Measurements from ENCODE around the gene SLC35F1.
"Not testable (repeated sequence)": the region's sequence is repeated elsewhere in the genome, so short reads cannot be mapped to it uniquely, and the experiment has no call there.

The SLC35F1 gene

GRCh38 chr6:117947234-117947633 lies 40.2 kb downstream of the SLC35F1 start:
- Histone ChIP-seq H3K4me1 (ENCODE audit: control insufficient read depth in 5 of 5, insufficient read depth in 5 of 5, low read length in 5 of 5) (no peaks in the 10 kb centered on the region), H3K4me3 (ENCODE audit: low read depth in 1 of 5, low read length in 5 of 5) (no peak overlapping the region), H3K27me3 (ENCODE audit: control insufficient read depth in 5 of 5, insufficient read depth in 4 of 5, low read length in 5 of 5) (no peaks in the 10 kb centered on the region), H3K9me3 (ENCODE audit: control insufficient read depth in 5 of 5, low read length in 5 of 5) (no peaks in the 10 kb centered on the region), H3K27ac (ENCODE audit: low read depth, low read length) (no peak overlapping the region), H3K9ac (ENCODE audit: low read length in 5 of 5) (no peak overlapping the region), H3K36me3 (ENCODE audit: control insufficient read depth in 5 of 5, insufficient read depth in 5 of 5, low read length in 5 of 5) (no peaks in the 10 kb centered on the region)

GRCh38 chr6:117951783-117952182 lies 44.7 kb downstream of the SLC35F1 start:
- no peak overlapping the region for H3K4me3 ChIP-seq (ENCODE audit: low read depth in 1 of 5, low read length in 5 of 5)
- H3K27ac ChIP-seq (ENCODE audit: low read depth, low read length) = no peak overlapping the region
- no peaks in the 10 kb centered on the region for H3K27me3 ChIP-seq (ENCODE audit: control insufficient read depth in 5 of 5, insufficient read depth in 4 of 5, low read length in 5 of 5)
- no peak overlapping the region for H3K9ac ChIP-seq (ENCODE audit: low read length in 5 of 5)
- no peaks in the 10 kb centered on the region for H3K36me3 ChIP-seq (ENCODE audit: control insufficient read depth in 5 of 5, insufficient read depth in 5 of 5, low read length in 5 of 5)
- no peaks in the 10 kb centered on the region for H3K4me1 ChIP-seq (ENCODE audit: control insufficient read depth in 5 of 5, insufficient read depth in 5 of 5, low read length in 5 of 5)
- H3K9me3 ChIP-seq (ENCODE audit: control insufficient read depth in 5 of 5, low read length in 5 of 5) = no peaks in the 10 kb centered on the region

GRCh38 chr6:117955684-117956256 lies 48.7 kb downstream of the SLC35F1 start:
- H3K4me3 ChIP-seq (ENCODE audit: low read depth in 1 of 5, low read length in 5 of 5) = no peak overlapping the region
- H3K4me1 ChIP-seq (ENCODE audit: control insufficient read depth in 5 of 5, insufficient read depth in 5 of 5, low read length in 5 of 5) = no peaks in the 10 kb centered on the region
- no peak overlapping the region for H3K27ac ChIP-seq (ENCODE audit: low read depth, low read length)
- no peak overlapping the region for H3K9ac ChIP-seq (ENCODE audit: low read length in 5 of 5)
- no peaks in the 10 kb centered on the region for H3K9me3 ChIP-seq (ENCODE audit: control insufficient read depth in 5 of 5, low read length in 5 of 5)
- H3K27me3 ChIP-seq (ENCODE audit: control insufficient read depth in 5 of 5, insufficient read depth in 4 of 5, low read length in 5 of 5) = no peaks in the 10 kb centered on the region
- H3K36me3 ChIP-seq (ENCODE audit: control insufficient read depth in 5 of 5, insufficient read depth in 5 of 5, low read length in 5 of 5) = no peaks in the 10 kb centered on the region

GRCh38 chr6:117956386-117956785 lies 49.3 kb downstream of the SLC35F1 start:
- no peak overlapping the region for H3K27ac ChIP-seq (ENCODE audit: low read depth, low read length)
- H3K36me3 ChIP-seq (ENCODE audit: control insufficient read depth in 5 of 5, insufficient read depth in 5 of 5, low read length in 5 of 5) = no peaks in the 10 kb centered on the region
- H3K4me1 ChIP-seq (ENCODE audit: control insufficient read depth in 5 of 5, insufficient read depth in 5 of 5, low read length in 5 of 5) = no peaks in the 10 kb centered on the region
- H3K9me3 ChIP-seq (ENCODE audit: control insufficient read depth in 5 of 5, low read length in 5 of 5) = no peaks in the 10 kb centered on the region
- H3K27me3 ChIP-seq (ENCODE audit: control insufficient read depth in 5 of 5, insufficient read depth in 4 of 5, low read length in 5 of 5) = no peaks in the 10 kb centered on the region
- H3K9ac ChIP-seq (ENCODE audit: low read length in 5 of 5) = no peak overlapping the region
- H3K4me3 ChIP-seq (ENCODE audit: low read depth in 1 of 5, low read length in 5 of 5) = no peak overlapping the region

- Histone ChIP-seq H3K4me3 (ENCODE audit: low read depth in 1 of 5, low read length in 5 of 5) (no peak overlapping the region), H3K36me3 (ENCODE audit: control insufficient read depth in 5 of 5, insufficient read depth in 5 of 5, low read length in 5 of 5) (no peaks in the 10 kb centered on the region), H3K27me3 (ENCODE audit: control insufficient read depth in 5 of 5, insufficient read depth in 4 of 5, low read length in 5 of 5) (no peaks in the 10 kb centered on the region), H3K27ac (ENCODE audit: low read depth, low read length) (no peak overlapping the region), H3K4me1 (ENCODE audit: control insufficient read depth in 5 of 5, insufficient read depth in 5 of 5, low read length in 5 of 5) (no peaks in the 10 kb centered on the region), H3K9me3 (ENCODE audit: control insufficient read depth in 5 of 5, low read length in 5 of 5) (no peaks in the 10 kb centered on the region), H3K9ac (ENCODE audit: low read length in 5 of 5) (no peak overlapping the region)
Measured at GRCh38 chr6:117958536-117958935, 51.5 kb downstream of the SLC35F1 start.

GRCh38 chr6:117960877-117961276 lies 53.8 kb downstream of the SLC35F1 start:
- no peaks in the 10 kb centered on the region for H3K36me3 ChIP-seq (ENCODE audit: control insufficient read depth in 5 of 5, insufficient read depth in 5 of 5, low read length in 5 of 5)
- no peak overlapping the region for H3K27ac ChIP-seq (ENCODE audit: low read depth, low read length)
- H3K9ac ChIP-seq (ENCODE audit: low read length in 5 of 5) = no peak overlapping the region
- no peaks in the 10 kb centered on the region for H3K4me1 ChIP-seq (ENCODE audit: control insufficient read depth in 5 of 5, insufficient read depth in 5 of 5, low read length in 5 of 5)
- H3K4me3 ChIP-seq (ENCODE audit: low read depth in 1 of 5, low read length in 5 of 5) = no peak overlapping the region
- peaks cover 2 to 13% (median 6%) of the 10 kb centered on the region in 5 donors for H3K9me3 ChIP-seq (ENCODE audit: control insufficient read depth in 5 of 5, low read length in 5 of 5)
- H3K27me3 ChIP-seq (ENCODE audit: control insufficient read depth in 5 of 5, insufficient read depth in 4 of 5, low read length in 5 of 5) = no peaks in the 10 kb centered on the region

- Histone ChIP-seq H3K9ac (ENCODE audit: low read length in 5 of 5) (no peak overlapping the region), H3K4me1 (ENCODE audit: control insufficient read depth in 5 of 5, insufficient read depth in 5 of 5, low read length in 5 of 5) (no peaks in the 10 kb centered on the region), H3K27ac (ENCODE audit: low read depth, low read length) (no peak overlapping the region), H3K36me3 (ENCODE audit: control insufficient read depth in 5 of 5, insufficient read depth in 5 of 5, low read length in 5 of 5) (no peaks in the 10 kb centered on the region), H3K4me3 (ENCODE audit: low read depth in 1 of 5, low read length in 5 of 5) (no peak overlapping the region), H3K9me3 (ENCODE audit: control insufficient read depth in 5 of 5, low read length in 5 of 5) (peaks cover 2 to 13% (median 6%) of the 10 kb centered on the region in 5 donors), H3K27me3 (ENCODE audit: control insufficient read depth in 5 of 5, insufficient read depth in 4 of 5, low read length in 5 of 5) (no peaks in the 10 kb centered on the region)
Measured at GRCh38 chr6:117961301-117961700, 54.2 kb downstream of the SLC35F1 start.

- H3K36me3 ChIP-seq (ENCODE audit: control insufficient read depth in 5 of 5, insufficient read depth in 5 of 5, low read length in 5 of 5); H3K9ac ChIP-seq (ENCODE audit: low read length in 5 of 5); H3K4me1 ChIP-seq (ENCODE audit: control insufficient read depth in 5 of 5, insufficient read depth in 5 of 5, low read length in 5 of 5); H3K27ac ChIP-seq (ENCODE audit: low read depth, low read length); H3K4me3 ChIP-seq (ENCODE audit: low read depth in 1 of 5, low read length in 5 of 5); H3K27me3 ChIP-seq (ENCODE audit: control insufficient read depth in 5 of 5, insufficient read depth in 4 of 5, low read length in 5 of 5): not testable (repeated sequence)
- peaks cover 2 to 13% (median 6%) of the 10 kb centered on the region in 5 donors for H3K9me3 ChIP-seq (ENCODE audit: control insufficient read depth in 5 of 5, low read length in 5 of 5)
Measured at GRCh38 chr6:117965763-117966162, 58.7 kb downstream of the SLC35F1 start.

GRCh38 chr6:117971637-117972036 lies 64.6 kb downstream of the SLC35F1 start:
- Histone ChIP-seq H3K36me3 (ENCODE audit: control insufficient read depth in 5 of 5, insufficient read depth in 5 of 5, low read length in 5 of 5) (no peaks in the 10 kb centered on the region), H3K27ac (ENCODE audit: low read depth, low read length) (no peak overlapping the region), H3K4me1 (ENCODE audit: control insufficient read depth in 5 of 5, insufficient read depth in 5 of 5, low read length in 5 of 5) (no peaks in the 10 kb centered on the region), H3K4me3 (ENCODE audit: low read depth in 1 of 5, low read length in 5 of 5) (no peak overlapping the region), H3K9me3 (ENCODE audit: control insufficient read depth in 5 of 5, low read length in 5 of 5) (no peaks in the 10 kb centered on the region), H3K9ac (ENCODE audit: low read length in 5 of 5) (no peak overlapping the region), H3K27me3 (ENCODE audit: control insufficient read depth in 5 of 5, insufficient read depth in 4 of 5, low read length in 5 of 5) (no peaks in the 10 kb centered on the region)

GRCh38 chr6:117974914-117975627 lies 68.0 kb downstream of the SLC35F1 start:
- Histone ChIP-seq H3K9ac (ENCODE audit: low read length in 5 of 5) (no peak overlapping the region), H3K4me3 (ENCODE audit: low read depth in 1 of 5, low read length in 5 of 5) (no peak overlapping the region), H3K4me1 (ENCODE audit: control insufficient read depth in 5 of 5, insufficient read depth in 5 of 5, low read length in 5 of 5) (no peaks in the 10 kb centered on the region), H3K27me3 (ENCODE audit: control insufficient read depth in 5 of 5, insufficient read depth in 4 of 5, low read length in 5 of 5) (no peaks in the 10 kb centered on the region), H3K36me3 (ENCODE audit: control insufficient read depth in 5 of 5, insufficient read depth in 5 of 5, low read length in 5 of 5) (no peaks in the 10 kb centered on the region), H3K9me3 (ENCODE audit: control insufficient read depth in 5 of 5, low read length in 5 of 5) (no peaks in the 10 kb centered on the region), H3K27ac (ENCODE audit: low read depth, low read length) (no peak overlapping the region)

Data from subcutaneous abdominal adipose tissue (tissue), 5 donors.